Gastroesophageal sphincter (tissue), 4 donors: ENCODE data around the gene CDH11. TPM values are rescaled to one million over a fixed set of nuclear protein-coding genes. Genes with fewer than 3 reads are reported as not detected.

ENCODE experiments used
- ATAC-seq: fragments of 150-250 bp; one replicate; pipeline ENCODE4 v1.9.1; 2016; ENCODE audit warnings: mild to moderate bottlenecking, moderate library complexity
- H3K27ac ChIP-seq, 4 donors: fragments of 200-600 bp; sonication (generic) in 3 of 4; 1 replicate in 3 of 4; 2 replicates in 1 of 4; pipeline ENCODE4 v1.5.1; 2016 to 2019
- H3K27me3 ChIP-seq: fragments of 200-600 bp; sonication (generic); one replicate; pipeline ENCODE4 v1.5.1; 2019
- H3K36me3 ChIP-seq, 2 donors: fragments of 200-600 bp; sonication (generic); one replicate each; pipeline ENCODE4 v1.5.1; 2019; ENCODE audit warnings: control low read depth in 1 of 2
- H3K4me1 ChIP-seq, 3 donors: fragments of 200-600 bp; sonication (generic); 1 replicate in 2 of 3; 2 replicates in 1 of 3; pipeline ENCODE4 v1.5.1; 2016 to 2019; ENCODE audit warnings: control low read depth in 2 of 3
- H3K4me3 ChIP-seq, 2 donors: fragments of 200-600 bp; sonication (generic); one replicate each; pipeline ENCODE4 v1.5.1; 2019; ENCODE audit warnings: mild to moderate bottlenecking in 1 of 2, moderate library complexity in 1 of 2
- H3K9me3 ChIP-seq, 3 donors: fragments of 200-600 bp; sonication (generic); one replicate each; pipeline ENCODE4 v1.5.1; 2017 to 2019; ENCODE audit warnings: control low read depth in 2 of 3
- CTCF ChIP-seq, 4 experiments: fragments of 200-600 bp in 2 of 4; fragments of 450-650 bp in 2 of 4; sonication (generic) in 1 of 4; IDR thresholded peaks; one replicate each; pipeline ENCODE4 v1.5.1; 2017 to 2019; ENCODE audit warnings: antibody characterized with exemption in 4 of 4, mild to moderate bottlenecking in 2 of 4, moderate library complexity in 2 of 4
- EP300 ChIP-seq: sonication (generic); formaldehyde crosslinking; IDR thresholded peaks from one replicate; pipeline ENCODE4 v1.6.1; 2017; ENCODE audit warnings: antibody characterized with exemption, mild to moderate bottlenecking
- POLR2A ChIP-seq, 2 donors: fragments of 450-650 bp; IDR thresholded peaks; one replicate each; pipeline ENCODE4 v1.6.1; 2017; ENCODE audit warnings: antibody characterized with exemption in 2 of 2, mild to moderate bottlenecking in 2 of 2, moderate library complexity in 1 of 2
- POLR2AphosphoS5 ChIP-seq: sonication (generic); formaldehyde crosslinking; IDR thresholded peaks from one replicate; pipeline ENCODE4 v1.6.1; 2017; ENCODE audit warnings: antibody characterized with exemption
- WGBS, 2 donors: methylation state at CpG; one replicate each; pipeline ENCODE4 v1.1.5; 2018; ENCODE audit warnings: low coverage in 1 of 2; 5-methylcytosine and 5-hydroxymethylcytosine counted together
- total RNA-seq, 4 donors: library from RNA; depleted of rRNA; stranded (reverse); fragments of >200 nt; gene quantifications; one replicate each; pipeline ENCODE4 v1.1.0, GENCODE V29; 2016

CDH11 gene
- total RNA-seq, 4 donors from 2014 or later: 37.4 to 78.9 (median 62.8) TPM

GRCh38 chr16:65118871-65119270 is 3.0 kb downstream of the CDH11 start:
- 43 to 50% methylated on average over 3 to 5 of the region's 5 CpGs for WGBS, 2 donors
- ATAC-seq: no peak
- H3K27ac ChIP-seq: peak overlapping the region in 3 of 4 donors; percentile 46 to 96 (median 92)
- H3K36me3 ChIP-seq: no peaks in the 10 kb centered on the region
- peaks cover 11% of the 10 kb centered on the region for H3K27me3 ChIP-seq
- no peak for TF ChIP-seq POLR2AphosphoS5
- no peak for TF ChIP-seq EP300
- no peak for TF ChIP-seq POLR2A (IDR thresholded peaks at IDR 0.05)
- no peak for TF ChIP-seq CTCF (IDR thresholded peaks at IDR 0.05)
- H3K9me3 ChIP-seq: no peaks in the 10 kb centered on the region
- H3K4me3 ChIP-seq: no peak overlapping the region
- H3K4me1 ChIP-seq: peaks cover 0 to 85% (median 6%) of the 10 kb centered on the region in 3 donors

- Histone ChIP-seq H3K36me3 (no peaks in the 10 kb centered on the region), H3K4me1 (peaks cover 0 to 83% (median 5%) of the 10 kb centered on the region in 3 donors), H3K4me3 (no peak overlapping the region), H3K27me3 (peaks cover 11% of the 10 kb centered on the region), H3K27ac (peak overlapping the region in 3 of 4 donors; percentile 2 to 44 (median 28)), H3K9me3 (no peaks in the 10 kb centered on the region)
- WGBS, 2 donors: 0 to 2% methylated on average over 1 to 8 of the region's 8 CpGs
- peak; percentile 19 for TF ChIP-seq POLR2AphosphoS5
- no peak for TF ChIP-seq POLR2A (IDR thresholded peaks at IDR 0.05)
- TF ChIP-seq CTCF (IDR thresholded peaks at IDR 0.05): peak; percentile 86 to 94 (median 88)
- peak; percentile 45 for ATAC-seq
Observed at GRCh38 chr16:65117811-65118448, 3.9 kb downstream of the CDH11 start.

GRCh38 chr16:65116818-65117430 is 4.9 kb downstream of the CDH11 start:
- TF ChIP-seq EP300 (no peak), POLR2A (IDR thresholded peaks at IDR 0.05) (no peak), CTCF (IDR thresholded peaks at IDR 0.05) (no peak), POLR2AphosphoS5 (no peak)
- no peaks in the 10 kb centered on the region for H3K36me3 ChIP-seq
- no peaks in the 10 kb centered on the region for H3K9me3 ChIP-seq
- 41 to 50% methylated on average over 5 of the region's 5 CpGs for WGBS, 2 donors
- H3K27me3 ChIP-seq: peaks cover 1% of the 10 kb centered on the region
- peak overlapping the region in 2 of 4 donors; percentile 7 to 36 for H3K27ac ChIP-seq
- ATAC-seq: no peak
- no peak overlapping the region for H3K4me3 ChIP-seq
- peaks cover 0 to 75% (median 5%) of the 10 kb centered on the region in 3 donors for H3K4me1 ChIP-seq

- Histone ChIP-seq H3K27ac (peak overlapping the region in 2 of 4 donors; percentile 7 to 36), H3K4me3 (no peak overlapping the region), H3K9me3 (no peaks in the 10 kb centered on the region), H3K4me1 (peaks cover 0 to 71% (median 5%) of the 10 kb centered on the region in 3 donors), H3K27me3 (no peaks in the 10 kb centered on the region), H3K36me3 (no peaks in the 10 kb centered on the region)
- WGBS, 2 donors: 25 to 40% methylated on average over 1 to 4 of the region's 4 CpGs
- TF ChIP-seq EP300 (no peak), POLR2AphosphoS5 (no peak), CTCF (IDR thresholded peaks at IDR 0.05) (no peak), POLR2A (IDR thresholded peaks at IDR 0.05) (no peak)
- no peak for ATAC-seq
Observed at GRCh38 chr16:65116216-65116615, 5.6 kb downstream of the CDH11 start.

- no peak overlapping the region for H3K4me3 ChIP-seq
- no peaks in the 10 kb centered on the region for H3K36me3 ChIP-seq
- ATAC-seq: no peak
- WGBS, 2 donors: 29 to 43% methylated on average over 1 to 5 of the region's 9 CpGs
- no peaks in the 10 kb centered on the region for H3K9me3 ChIP-seq
- H3K27me3 ChIP-seq: no peaks in the 10 kb centered on the region
- TF ChIP-seq POLR2AphosphoS5 (no peak), EP300 (no peak), POLR2A (IDR thresholded peaks at IDR 0.05) (no peak), CTCF (IDR thresholded peaks at IDR 0.05) (no peak)
- H3K4me1 ChIP-seq: peaks cover 0 to 57% (median 5%) of the 10 kb centered on the region in 3 donors
- no peak overlapping the region for H3K27ac ChIP-seq
Observed at GRCh38 chr16:65114527-65114926, 7.3 kb downstream of the CDH11 start.
